GM21367 (cell line): Measurements from ENCODE around the gene ENOX1.

Experiments
- ATAC-seq: cut with Tn5 transposase; IDR thresholded peaks from one replicate; pipeline ENCODE4 v1.9.1; 2021; ENCODE audit not compliant: unreplicated experiment

Gene ENOX1

GRCh38 chr13:43295825-43296564 lies 490.8 kb downstream of the ENOX1 start:
- ATAC-seq, result no peak

DNA sequence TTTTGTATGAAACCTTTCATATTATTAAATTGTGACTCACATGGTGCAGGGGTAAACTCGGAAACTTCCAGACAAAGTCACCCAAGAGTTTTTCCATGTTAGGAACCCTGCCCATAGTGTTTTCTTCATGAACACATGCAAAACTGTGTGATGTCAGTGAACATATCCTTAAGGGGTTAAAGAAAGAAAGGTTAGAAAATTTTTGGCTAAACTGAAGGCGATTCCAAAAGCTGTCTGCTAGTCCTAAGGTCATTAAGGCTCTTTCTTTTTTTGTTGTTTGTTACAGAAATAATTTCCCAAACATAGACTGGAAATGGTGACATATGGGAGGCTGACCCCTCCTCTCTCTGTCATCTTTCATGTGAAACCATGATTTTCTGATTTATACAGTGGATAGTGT lies 491.5 kb downstream of the ENOX1 start:
- ATAC-seq, result no peak

GRCh38 chr13:43294412-43294811 lies 492.4 kb downstream of the ENOX1 start:
- ATAC-seq, result no peak

- no peak for ATAC-seq
These were observed 492.8 kb downstream of the ENOX1 start for GRCh38 chr13:43293986-43294385.

GRCh38 chr13:43293561-43293960 lies 493.2 kb downstream of the ENOX1 start:
- ATAC-seq, result no peak

DNA sequence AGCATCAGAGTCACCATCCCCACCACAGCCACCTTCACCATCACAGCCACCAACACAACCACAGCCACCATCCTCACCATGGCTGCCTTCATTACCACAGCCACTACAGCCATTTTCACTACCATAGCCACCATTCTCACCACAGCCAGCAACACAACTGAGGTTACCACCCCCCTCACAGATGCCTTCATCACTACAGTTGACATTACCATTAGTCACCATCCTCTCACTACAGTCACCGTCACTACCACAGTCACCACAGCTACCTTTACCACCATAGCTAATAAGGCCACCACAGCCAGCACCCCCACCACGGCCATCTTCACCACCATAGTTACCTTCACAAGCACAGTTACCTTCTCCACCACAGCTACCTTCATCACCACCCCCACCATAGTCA lies 493.8 kb downstream of the ENOX1 start:
- no peak for ATAC-seq

- no peak for ATAC-seq
These were observed 495.3 kb downstream of the ENOX1 start for GRCh38 chr13:43291287-43292060.

DNA sequence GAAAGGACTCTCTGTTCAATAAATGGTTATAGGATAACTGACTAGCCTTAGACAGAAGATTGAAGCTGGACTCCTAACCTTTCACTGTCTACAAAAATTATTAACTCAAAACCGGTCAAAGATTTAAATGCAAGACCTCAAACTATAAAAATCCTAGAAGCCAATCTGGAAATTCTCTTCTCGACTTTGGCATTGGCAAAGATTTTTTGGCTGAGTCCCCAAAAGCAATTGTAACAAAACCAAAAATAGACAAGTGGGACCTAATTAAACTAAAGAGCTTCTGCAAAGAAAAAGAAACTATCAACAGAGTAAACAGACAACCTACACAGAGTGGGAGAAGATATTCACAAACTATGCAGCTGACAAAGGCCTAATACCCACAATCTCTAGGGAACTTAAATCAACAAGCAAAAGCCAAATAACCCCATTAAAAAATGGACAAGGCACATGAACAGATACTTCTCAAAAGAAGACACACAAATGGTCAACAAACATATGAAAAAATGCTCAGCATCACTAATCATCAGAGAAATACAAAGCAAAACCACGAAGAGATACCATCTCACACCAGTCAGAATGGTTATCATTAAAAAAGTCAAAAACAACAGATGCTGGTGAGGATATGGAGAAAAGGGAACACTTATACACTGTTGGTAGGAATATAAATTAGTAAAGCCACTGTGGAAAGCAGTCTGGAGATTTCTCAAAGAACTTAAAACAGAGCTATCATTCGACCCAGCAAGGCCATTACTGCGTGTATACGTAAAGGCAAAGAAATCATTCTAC lies 497.1 kb downstream of the ENOX1 start:
- no peak for ATAC-seq

DNA sequence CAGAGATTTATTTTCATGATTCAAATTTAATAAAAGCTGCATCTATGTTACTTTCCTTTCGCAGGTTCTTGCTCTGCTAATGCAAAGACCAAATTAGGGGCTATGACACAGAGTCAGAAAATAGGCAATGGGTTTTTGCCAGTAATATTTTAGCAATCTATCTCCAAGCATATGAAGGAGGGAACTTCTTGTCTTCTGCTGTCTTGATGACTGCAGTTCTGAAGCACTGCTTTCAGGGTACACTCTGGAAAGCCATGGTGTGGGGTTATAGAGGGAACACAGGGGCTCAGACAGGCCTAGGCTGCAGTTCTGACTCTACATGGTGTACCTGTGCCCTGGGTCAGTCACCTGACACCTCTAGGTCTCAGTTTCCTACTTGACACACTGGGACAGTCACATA lies 500.0 kb downstream of the ENOX1 start:
- no peak for ATAC-seq

- ATAC-seq, result no peak
These were observed 500.7 kb downstream of the ENOX1 start for GRCh38 chr13:43285933-43286597.

GRCh38 chr13:43284162-43284561 lies 502.6 kb downstream of the ENOX1 start:
- ATAC-seq, result no peak

- no peak for ATAC-seq
These were observed 507.1 kb downstream of the ENOX1 start for GRCh38 chr13:43279696-43280095.

DNA sequence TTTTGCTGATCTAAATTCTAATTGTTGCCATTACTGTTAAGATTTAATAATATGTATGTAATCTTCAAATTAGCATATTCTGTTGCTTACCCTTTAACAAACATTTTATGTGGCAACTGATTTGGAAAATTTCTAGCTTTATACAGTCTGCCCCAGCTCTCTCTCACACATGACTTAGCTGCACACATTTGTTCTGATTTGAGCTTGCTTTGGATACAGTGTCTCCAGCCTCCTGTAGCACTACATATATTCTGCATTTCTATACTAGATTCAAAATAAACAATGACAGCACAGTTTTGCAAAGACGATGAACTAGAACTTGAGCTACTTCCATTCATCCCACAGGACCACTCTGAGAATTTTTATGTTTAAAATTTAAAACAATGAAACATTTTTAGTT lies 508.6 kb downstream of the ENOX1 start:
- ATAC-seq, result no peak

DNA sequence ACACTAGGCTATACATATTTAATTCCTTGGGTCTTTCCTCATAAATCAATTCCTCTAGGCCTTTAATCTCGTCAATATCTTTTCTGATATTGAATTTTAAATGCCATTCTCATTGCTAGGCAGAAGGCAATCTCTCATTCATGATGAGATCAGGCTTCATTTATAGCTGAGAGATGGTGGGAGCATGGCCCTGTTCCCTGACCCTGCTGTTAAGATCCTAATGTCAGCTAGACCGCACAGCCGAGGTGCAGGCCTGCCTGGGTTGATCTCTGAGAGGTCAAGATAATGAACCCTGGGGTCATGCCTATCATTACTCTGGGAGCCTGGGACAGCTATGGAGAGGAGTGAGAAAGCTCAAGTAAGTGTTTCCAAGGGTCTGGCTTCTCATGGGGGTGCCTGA lies 509.6 kb downstream of the ENOX1 start:
- ATAC-seq, result no peak

DNA sequence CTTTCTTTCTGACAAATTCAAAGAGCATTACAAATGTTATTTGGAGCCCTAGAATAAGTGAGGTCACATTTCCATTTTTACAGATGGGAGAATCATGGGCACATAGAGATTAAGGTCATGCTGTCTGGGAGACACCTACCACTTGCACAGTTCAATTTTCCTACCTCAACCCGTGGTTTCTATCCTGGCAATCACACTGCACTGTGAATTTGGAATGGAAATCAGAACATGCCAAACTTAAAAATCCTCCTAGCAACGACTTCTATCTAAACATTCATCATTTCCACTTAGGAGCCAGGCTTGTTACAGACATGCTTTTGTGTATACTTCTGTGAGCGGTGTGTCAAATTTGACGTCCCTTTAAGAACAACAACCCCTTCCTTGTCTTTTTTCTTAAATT lies 511.9 kb downstream of the ENOX1 start:
- ATAC-seq, result no peak

- no peak for ATAC-seq
These were observed 513.4 kb downstream of the ENOX1 start for GRCh38 chr13:43273362-43273761.

- no peak for ATAC-seq
These were observed 513.9 kb downstream of the ENOX1 start for GRCh38 chr13:43272851-43273250.

GRCh38 chr13:43271152-43271551 lies 515.6 kb downstream of the ENOX1 start:
- no peak for ATAC-seq

DNA sequence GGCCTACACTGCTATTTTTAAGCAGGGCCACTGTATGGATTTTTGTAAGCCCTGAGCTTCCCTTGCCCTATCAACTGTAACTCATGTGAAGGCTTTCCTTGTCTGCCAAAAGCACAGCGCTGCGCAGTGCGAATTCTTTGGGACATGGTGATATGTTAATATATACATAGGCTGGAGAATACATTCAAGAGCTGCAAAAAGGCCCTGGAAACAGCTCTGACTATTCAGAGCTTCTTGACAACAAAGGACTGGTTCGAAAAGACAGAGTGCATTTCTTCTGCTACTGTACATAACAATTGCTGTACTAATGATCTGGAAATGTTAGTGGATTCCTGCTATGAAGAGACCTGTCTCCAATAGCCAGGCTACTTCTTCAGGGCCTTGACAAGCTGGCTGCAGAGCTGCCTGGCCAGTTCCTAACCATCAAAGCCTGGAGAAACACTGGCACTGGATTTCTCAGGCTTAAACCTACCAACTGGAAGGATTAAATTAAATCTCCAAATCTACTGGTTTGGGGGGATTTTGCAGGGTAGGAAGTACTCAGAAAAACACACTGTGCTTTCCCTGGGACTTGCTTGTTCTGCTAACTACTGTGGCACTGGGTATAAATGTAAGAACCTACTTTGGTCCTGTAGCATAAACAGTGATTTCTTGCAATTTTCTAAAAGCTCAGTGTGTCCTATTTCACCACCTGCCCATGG lies 516.5 kb downstream of the ENOX1 start:
- no peak for ATAC-seq

- ATAC-seq, result no peak
These were observed 517.7 kb downstream of the ENOX1 start for GRCh38 chr13:43269037-43269481.

DNA sequence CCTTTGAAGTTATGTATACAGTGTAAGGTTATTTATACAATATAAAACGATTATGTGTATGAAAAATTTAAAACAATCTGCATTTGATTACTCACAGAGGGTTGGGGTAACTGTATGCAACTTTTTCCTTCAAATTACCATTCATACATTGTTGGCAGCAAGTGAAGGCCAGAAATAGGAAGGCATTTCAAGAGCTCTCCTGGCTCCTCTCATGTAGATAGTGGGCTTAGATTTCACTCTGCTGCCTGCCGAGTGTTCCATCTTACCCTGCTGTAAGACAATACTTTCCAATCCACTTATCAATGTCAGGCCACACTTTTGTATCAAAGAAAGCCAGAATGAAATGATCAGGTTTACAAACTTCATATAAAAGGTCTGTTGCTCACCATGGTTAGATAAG lies 518.1 kb downstream of the ENOX1 start:
- ATAC-seq, result no peak
